LoVo (cell line): Measurements from ENCODE around the gene TMEM59.
A peak's percentile ranks its signal among the peaks of the same experiment; 100 is the strongest.
"Not testable (repeated sequence)": the region's sequence is repeated elsewhere in the genome, so short reads cannot be mapped to it uniquely, and the experiment has no call there.

ENCODE experiments used
- DNase-seq: peaks from one replicate; pipeline ENCODE4 v3.0.0-alpha.2; 2016; ENCODE audit warnings: low spot score

Gene TMEM59, protein sequence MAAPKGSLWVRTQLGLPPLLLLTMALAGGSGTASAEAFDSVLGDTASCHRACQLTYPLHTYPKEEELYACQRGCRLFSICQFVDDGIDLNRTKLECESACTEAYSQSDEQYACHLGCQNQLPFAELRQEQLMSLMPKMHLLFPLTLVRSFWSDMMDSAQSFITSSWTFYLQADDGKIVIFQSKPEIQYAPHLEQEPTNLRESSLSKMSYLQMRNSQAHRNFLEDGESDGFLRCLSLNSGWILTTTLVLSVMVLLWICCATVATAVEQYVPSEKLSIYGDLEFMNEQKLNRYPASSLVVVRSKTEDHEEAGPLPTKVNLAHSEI

DNA sequence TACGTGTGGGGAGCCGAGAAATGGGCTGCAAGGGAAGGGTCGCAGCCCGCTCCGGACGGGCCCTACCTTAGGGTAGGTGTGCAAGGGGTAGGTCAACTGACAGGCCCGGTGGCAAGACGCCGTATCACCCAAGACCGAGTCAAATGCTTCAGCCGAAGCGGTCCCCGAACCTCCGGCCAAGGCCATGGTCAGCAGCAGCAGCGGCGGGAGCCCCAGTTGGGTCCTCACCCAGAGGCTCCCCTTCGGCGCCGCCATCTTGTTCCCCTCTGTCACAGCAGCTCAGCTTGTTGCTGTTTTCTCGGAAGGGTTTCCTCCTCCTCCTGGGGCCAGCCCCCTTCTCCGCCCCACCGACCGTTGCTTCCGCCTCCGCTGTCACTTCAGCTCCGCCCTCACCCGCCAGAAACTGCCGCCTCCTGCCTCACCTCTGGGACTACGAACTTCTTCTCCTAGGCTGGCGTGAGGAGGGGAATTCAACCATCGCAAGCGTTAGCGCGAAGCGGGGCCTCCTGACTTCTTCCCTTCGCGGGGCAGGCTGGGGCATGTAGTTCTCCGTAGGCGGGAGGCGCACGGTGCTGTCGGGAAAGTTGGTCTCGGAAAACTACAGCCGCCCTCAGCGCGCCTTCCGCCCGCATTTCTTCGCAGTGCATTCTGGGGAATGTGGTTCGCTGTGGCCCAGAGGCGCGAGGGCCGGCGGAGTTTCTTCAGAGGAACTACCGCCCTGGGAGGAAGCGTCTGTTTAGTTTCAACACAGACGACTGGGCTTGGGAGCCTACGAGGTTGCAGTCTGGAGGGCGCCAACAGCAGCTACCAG, at the start of gene TMEM59, which contains the start of gene TCEANC2:
TSS of gene TMEM59 (minus strand) at position 271 of the 811 bp plus-strand sequence. CDS start at position 255, 16 bp downstream.
TSS of gene TCEANC2 (plus strand) at position 675 of the 811 bp plus-strand sequence. CDS start 815 bp downstream, outside the sequence.
- peak; percentile 98 for DNase-seq

GRCh38 chr1:54100500-54100899, 47.5 kb upstream of the TMEM59 start:
- DNase-seq = no peak

DNA sequence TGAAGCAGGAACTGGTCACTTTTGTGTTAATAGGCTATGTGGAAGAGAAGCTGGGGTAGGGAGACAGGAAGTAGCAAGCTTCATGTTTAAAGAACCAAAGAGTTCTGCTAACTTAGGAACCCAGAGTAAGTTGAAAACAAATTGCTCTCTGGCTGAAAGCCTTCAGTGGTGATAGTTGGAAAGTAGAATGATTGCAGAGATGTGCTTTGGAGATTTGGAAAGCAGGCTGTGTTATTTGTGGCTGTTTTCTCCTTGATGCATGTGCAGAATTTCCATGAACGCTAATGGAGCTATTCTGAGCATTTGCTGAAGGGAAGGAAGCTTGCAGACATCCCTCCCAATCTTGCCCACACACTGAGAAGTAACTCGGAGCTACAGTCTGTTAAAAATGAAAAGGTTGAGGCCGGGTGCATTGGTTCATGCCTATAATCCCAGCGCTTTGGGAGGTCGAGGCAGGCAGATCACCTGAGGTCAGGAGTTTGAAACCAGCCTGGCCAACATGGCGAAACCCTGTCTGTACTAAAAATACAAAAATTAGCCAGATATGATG, 46.1 kb upstream of the TMEM59 start:
- no peak for DNase-seq

DNA sequence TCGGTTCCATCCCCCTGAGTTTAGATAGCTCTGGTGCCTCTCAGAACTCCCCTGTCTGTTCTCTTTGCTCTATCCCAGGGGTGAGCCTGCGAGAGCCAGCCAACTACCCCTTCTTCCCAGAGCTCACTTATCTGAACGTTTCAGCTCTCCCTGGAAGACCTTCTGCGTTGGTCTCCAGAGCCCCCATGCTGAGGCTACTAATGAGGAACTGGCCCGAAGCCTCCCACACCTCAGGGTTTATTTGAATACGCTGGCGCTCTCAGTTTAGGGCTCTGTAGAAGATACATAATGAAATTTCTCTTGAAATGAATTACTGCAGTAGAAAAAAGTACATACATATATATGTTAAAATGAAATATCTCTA, 43.9 kb upstream of the TMEM59 start:
- no peak for DNase-seq

- no peak for DNase-seq
These were observed 43.3 kb upstream of the TMEM59 start for GRCh38 chr1:54096227-54096876.

DNA sequence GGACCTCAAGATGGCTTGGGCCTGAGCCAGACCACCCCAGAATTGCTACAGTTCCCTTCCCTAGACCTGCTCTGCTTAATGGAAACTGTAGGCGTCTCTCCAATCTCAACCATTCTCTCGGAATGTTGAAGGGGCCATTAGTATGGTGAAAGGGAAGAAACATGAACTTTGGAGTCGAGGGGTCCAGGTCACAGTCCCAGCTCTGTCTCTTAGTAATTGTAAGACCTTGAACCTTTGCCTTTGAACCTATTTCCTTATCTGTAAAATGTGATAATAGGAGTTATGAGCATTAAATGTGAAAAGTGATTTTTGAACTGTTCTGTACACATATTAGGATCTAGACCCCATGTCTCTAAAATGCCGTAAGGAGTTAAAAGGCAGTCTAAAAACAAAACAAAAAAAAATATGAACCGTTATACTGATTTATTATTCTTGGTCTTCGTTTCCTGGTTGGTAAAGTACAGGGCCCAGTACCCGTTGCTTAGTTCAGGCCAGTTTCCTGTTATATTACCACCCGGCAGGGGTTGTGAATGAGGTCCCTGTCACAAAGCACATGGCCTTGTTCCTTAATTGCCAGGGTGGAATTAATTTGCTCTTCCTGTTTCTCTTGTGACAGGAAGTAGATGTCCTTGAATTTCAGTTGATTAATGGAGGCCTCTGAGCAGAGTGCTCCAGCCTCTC, 42.7 kb upstream of the TMEM59 start:
- no peak for DNase-seq

DNA sequence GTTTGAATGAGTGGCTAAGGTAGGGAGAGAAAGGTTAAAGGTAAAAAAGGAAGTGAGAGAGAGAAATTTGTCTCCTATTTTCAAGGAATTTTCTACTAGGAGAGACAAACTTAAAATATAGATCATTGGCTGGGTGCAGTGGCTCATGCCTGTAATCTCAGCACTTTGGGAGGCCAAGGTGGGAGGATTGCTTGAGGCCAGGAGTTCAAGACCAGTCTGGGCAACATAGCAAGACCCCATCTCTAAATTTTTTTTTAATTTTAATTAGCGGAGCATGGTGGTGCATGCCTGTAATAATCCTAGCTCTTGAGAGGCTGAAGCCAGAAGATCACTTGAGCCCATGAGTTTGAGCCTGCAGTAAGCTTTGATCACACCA, 41.7 kb upstream of the TMEM59 start:
- not testable (repeated sequence) for DNase-seq

DNA sequence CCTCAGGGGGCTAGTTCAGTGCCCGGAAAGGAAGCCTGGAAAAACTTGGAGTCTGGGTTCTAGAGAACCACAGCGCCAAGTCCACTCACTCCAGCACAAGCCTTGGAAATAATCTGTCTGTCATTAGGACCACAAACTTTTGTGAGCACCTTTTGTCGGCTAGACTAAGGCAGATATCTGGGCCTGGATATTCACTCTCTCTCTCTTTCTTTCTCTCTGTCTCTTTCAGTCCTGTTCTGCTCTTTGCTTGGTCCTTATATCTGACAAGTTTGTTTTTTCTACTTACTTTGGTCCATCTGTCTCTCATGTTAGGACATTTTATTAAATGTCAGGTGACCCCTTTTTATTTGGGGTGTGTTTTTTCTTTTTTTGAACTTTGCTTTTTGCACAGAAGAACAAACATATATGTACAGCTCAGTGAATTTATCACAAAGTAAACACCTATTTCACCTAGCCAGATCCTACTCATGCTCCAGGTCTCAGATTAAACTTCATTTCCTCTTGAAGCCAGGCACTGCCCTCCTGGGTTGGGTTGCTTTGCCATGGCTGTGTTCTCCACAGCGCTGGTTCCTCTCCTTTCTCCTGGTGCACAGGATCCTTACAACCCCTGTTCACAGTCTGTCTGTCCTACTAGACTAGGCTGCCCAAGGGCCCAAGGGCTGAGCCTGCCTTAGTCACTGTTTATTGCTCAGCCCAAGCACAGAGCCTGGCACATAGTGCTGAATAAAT, 41.2 kb upstream of the TMEM59 start:
- DNase-seq = no peak

GRCh38 chr1:54091666-54092065, 38.7 kb upstream of the TMEM59 start:
- no peak for DNase-seq

DNA sequence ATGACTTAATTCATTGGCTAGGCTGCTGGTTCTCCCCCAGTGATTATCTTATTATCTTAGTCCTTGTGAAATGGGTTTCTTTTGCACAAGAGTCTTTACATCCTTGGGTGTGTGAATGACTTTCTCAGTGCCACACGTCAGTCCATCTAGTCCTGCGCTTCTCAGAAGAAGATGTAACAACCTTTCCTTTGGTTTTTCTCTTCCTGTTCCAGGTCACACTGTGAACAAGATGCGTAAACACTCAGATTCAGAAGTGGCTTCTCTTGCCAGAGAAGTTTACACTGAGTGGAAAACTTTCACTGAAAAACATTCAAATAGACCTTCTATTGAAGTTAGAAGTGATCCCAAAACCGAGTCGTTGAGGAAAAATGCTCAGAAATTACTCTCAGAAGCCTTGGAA, 35.4 kb upstream of the TMEM59 start:
- DNase-seq = no peak

- DNase-seq = no peak
These were observed 33.8 kb upstream of the TMEM59 start for GRCh38 chr1:54086754-54087153.

GRCh38 chr1:54084794-54085193, 31.8 kb upstream of the TMEM59 start:
- DNase-seq = no peak

GRCh38 chr1:54081306-54082270, 28.6 kb upstream of the TMEM59 start:
- DNase-seq = peak; percentile 74

GRCh38 chr1:54080598-54081049, 27.6 kb upstream of the TMEM59 start:
- DNase-seq = no peak

- DNase-seq = no peak
These were observed 24.4 kb upstream of the TMEM59 start for GRCh38 chr1:54077359-54077758.

- DNase-seq = peak; percentile 69
These were observed 17.3 kb upstream of the TMEM59 start for GRCh38 chr1:54070171-54070837.

DNA sequence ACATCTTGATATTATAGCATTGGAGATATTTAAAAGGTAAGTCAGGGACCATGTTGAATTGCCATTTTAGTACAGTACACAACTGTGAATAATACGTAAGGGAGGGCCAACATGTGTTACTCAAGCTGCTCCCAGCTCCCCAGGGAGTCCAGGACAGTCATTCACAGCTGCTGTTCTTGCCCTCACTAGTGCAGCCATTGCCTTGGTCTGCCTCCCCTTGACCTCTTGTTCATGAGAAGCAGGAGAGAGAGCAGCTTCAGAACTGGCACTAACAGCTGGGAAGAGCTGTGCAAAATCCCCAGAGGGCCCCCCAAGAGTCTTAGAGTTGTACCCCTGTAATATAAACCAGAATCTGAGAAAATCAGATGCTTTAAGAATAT, 16.8 kb upstream of the TMEM59 start:
- DNase-seq = no peak

DNA sequence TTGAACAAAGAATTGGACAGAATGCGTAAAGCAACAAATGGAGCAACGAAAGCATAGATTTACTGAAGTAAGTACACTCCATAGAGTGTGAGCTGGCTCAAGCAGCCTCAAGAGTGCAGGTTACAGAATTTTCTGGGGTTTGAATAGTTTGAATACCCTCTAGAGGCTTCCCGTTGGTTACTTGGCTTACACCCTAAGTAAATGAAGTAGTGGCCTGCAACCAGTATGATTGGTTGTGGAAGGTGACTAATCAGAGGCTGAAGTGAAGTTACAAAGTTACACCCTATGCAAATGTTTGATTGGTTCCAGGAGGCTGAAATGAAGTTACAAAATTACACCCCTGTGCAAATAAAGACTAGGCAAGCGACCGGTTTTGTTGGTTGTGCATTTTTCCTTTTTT, 11.3 kb upstream of the TMEM59 start:
- no peak for DNase-seq

DNA sequence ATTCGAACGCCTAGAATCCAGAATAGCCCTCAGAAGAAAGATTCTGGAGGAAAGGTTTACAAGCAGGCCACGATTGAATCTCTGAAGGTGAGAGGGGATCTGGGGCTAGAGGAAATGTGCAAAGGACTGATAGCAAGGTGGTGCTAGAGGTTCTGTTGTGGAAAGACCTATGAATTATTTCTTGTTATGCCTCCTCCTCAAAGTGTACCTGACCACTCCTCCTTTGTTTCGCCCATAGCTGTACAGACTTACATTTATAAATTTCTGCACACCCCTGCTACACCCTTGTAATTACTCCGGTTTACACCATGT, 1.4 kb upstream of the TMEM59 start:
- DNase-seq = no peak
